HEK293 (cell line): Measurements from ENCODE around the gene CDK16.

Experiments used
- CTCF ChIP-seq: fragments of 450-650 bp; formaldehyde crosslinking; IDR thresholded peaks from 2 replicates; pipeline ENCODE4 v1.5.1; 2016; ENCODE audit warnings: missing biosample characterization, missing genetic modification characterization
- KLF16 ChIP-seq: fragments of 450-650 bp; formaldehyde crosslinking; IDR thresholded peaks from 2 replicates; pipeline ENCODE4 v1.5.1; 2017; ENCODE audit warnings: missing biosample characterization, missing genetic modification characterization
- WT1 ChIP-seq: fragments of 450-650 bp; formaldehyde crosslinking; IDR thresholded peaks from 2 replicates; pipeline ENCODE4 v1.5.1; 2016; ENCODE audit warnings: missing biosample characterization, missing genetic modification characterization
- ZBTB1 ChIP-seq: fragments of 450-650 bp; formaldehyde crosslinking; IDR thresholded peaks from 2 replicates; pipeline ENCODE4 v1.5.1; 2016; ENCODE audit warnings: missing biosample characterization, missing genetic modification characterization
- ZNF292 ChIP-seq: fragments of 450-650 bp; formaldehyde crosslinking; IDR thresholded peaks from 2 replicates; pipeline ENCODE4 v1.5.1; 2016; ENCODE audit warnings: low read depth, missing biosample characterization, missing genetic modification characterization, borderline replicate concordance
- ZNF398 ChIP-seq: fragments of 450-650 bp; formaldehyde crosslinking; IDR thresholded peaks from 2 replicates; pipeline ENCODE4 v1.5.1; 2017; ENCODE audit warnings: missing biosample characterization, missing genetic modification characterization
- ZNF549 ChIP-seq: fragments of 450-650 bp; IDR thresholded peaks from 2 replicates; pipeline ENCODE4 v1.5.1; 2018; ENCODE audit warnings: missing biosample characterization, missing genetic modification characterization, mild to moderate bottlenecking, inconsistent platforms, moderate library complexity
- ZNF585B ChIP-seq: fragments of 450-650 bp; formaldehyde crosslinking; IDR thresholded peaks from 2 replicates; pipeline ENCODE4 v1.5.1; 2016; ENCODE audit warnings: missing biosample characterization, missing genetic modification characterization
- ZSCAN5A ChIP-seq: fragments of 450-650 bp; formaldehyde crosslinking; IDR thresholded peaks from 2 replicates; pipeline ENCODE4 v1.5.1; 2016; ENCODE audit warnings: missing biosample characterization, missing genetic modification characterization
- TF ChIP-seq, protein P1 (sequence below): fragments of 450-650 bp; formaldehyde crosslinking; IDR thresholded peaks from 2 replicates; pipeline ENCODE4 v1.5.1; 2016; ENCODE audit warnings: missing biosample characterization, missing genetic modification characterization
- TF ChIP-seq, protein P2 (sequence below): fragments of 450-650 bp; formaldehyde crosslinking; IDR thresholded peaks from 2 replicates; pipeline ENCODE4 v1.5.1; 2016; ENCODE audit warnings: missing biosample characterization, missing genetic modification characterization
- TF ChIP-seq, protein P3 (sequence below): IDR thresholded peaks from 2 replicates; pipeline ENCODE4 v1.6.1; 2011; ENCODE audit warnings: mild to moderate bottlenecking, low read depth, low read length, borderline replicate concordance

DNA sequence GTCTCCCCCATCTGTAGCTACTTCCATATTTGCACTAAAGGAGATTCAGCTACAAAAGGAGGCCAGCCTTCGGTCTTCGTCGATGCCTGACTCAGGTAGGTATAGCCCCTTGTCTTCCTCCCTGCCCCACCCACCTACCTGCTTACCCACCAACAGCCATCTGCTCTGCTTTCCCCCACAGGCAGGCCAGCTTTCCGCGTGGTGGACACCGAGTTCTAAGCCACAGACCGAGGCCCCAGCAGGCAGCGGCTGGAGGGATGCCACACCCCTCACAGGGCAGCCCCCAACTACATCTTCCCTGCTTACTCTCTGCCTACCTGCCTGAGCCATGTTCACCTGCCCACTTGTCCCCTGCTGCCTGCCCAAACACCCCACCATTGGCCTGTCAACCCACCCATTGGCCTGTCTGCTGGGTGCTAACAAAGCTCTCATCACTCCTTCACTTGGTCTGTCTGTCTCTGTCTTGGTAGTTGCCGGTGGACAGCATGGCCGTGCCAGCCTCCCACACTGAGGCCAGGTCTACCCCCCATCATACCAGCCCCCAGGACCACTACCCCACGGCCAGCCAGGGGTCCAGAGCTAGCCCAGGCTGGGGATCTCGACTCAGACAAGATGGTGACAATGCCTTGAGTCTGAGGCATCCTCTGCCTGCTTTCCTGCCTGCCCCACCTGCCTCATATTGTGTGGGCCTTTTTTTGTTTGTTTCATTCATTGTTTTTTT lies 10.2 kb downstream of the CDK16 start:
- TF ChIP-seq ZNF292 (tag by site-specific recombination) (no peak), WT1 (tag by site-specific recombination) (no peak), ZBTB1 (tag by site-specific recombination) (no peak), ZNF585B (tag by site-specific recombination) (no peak), KLF16 (no peak), ZNF549 (tag by site-specific recombination) (no peak), ZSCAN5A (no peak), CTCF (tag by site-specific recombination) (no peak), ZNF398 (tag by site-specific recombination) (no peak)
- TF ChIP-seq, protein P1, sequence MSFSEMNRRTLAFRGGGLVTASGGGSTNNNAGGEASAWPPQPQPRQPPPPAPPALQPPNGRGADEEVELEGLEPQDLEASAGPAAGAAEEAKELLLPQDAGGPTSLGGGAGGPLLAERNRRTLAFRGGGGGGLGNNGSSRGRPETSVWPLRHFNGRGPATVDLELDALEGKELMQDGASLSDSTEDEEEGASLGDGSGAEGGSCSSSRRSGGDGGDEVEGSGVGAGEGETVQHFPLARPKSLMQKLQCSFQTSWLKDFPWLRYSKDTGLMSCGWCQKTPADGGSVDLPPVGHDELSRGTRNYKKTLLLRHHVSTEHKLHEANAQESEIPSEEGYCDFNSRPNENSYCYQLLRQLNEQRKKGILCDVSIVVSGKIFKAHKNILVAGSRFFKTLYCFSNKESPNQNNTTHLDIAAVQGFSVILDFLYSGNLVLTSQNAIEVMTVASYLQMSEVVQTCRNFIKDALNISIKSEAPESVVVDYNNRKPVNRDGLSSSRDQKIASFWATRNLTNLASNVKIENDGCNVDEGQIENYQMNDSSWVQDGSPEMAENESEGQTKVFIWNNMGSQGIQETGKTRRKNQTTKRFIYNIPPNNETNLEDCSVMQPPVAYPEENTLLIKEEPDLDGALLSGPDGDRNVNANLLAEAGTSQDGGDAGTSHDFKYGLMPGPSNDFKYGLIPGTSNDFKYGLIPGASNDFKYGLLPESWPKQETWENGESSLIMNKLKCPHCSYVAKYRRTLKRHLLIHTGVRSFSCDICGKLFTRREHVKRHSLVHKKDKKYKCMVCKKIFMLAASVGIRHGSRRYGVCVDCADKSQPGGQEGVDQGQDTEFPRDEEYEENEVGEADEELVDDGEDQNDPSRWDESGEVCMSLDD, result no peak
- TF ChIP-seq, protein P2, sequence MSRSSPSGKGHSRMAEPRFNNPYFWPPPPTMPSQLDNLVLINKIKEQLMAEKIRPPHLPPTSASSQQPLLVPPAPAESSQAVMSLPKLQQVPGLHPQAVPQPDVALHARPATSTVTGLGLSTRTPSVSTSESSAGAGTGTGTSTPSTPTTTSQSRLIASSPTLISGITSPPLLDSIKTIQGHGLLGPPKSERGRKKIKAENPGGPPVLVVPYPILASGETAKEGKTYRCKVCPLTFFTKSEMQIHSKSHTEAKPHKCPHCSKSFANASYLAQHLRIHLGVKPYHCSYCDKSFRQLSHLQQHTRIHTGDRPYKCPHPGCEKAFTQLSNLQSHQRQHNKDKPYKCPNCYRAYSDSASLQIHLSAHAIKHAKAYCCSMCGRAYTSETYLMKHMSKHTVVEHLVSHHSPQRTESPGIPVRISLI, result no peak
- TF ChIP-seq, protein P3, sequence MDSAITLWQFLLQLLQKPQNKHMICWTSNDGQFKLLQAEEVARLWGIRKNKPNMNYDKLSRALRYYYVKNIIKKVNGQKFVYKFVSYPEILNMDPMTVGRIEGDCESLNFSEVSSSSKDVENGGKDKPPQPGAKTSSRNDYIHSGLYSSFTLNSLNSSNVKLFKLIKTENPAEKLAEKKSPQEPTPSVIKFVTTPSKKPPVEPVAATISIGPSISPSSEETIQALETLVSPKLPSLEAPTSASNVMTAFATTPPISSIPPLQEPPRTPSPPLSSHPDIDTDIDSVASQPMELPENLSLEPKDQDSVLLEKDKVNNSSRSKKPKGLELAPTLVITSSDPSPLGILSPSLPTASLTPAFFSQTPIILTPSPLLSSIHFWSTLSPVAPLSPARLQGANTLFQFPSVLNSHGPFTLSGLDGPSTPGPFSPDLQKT, result no peak
